Effector CD4-positive, alpha-beta T cell (primary cell): ENCODE measurements around the gene OSBPL2.

ENCODE experiments used
- DNase-seq: peaks from one replicate; pipeline ENCODE4 v3.0.0-alpha.2; 2020

OSBPL2 gene

DNA sequence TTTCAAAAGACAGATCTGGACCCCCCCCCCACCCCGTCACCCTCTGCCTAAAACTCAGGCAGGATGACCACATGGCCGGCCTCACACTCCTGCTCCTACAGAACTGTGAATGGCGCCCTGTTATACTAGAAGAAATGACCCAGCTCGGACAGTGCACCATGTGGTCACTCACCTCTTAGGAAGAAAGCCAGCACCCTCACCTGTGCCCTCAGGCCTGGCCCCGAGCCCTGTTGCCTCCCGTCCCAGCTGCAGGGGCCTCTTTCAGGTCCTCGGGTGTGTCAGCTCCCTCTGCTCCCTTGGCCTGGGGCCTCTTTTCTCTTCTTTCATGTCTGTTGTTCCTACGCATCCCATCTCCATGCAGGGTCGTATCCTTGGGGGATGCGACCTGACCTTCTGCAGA is 23.7 kb downstream of the OSBPL2 start:
- DNase-seq = no peak

DNA sequence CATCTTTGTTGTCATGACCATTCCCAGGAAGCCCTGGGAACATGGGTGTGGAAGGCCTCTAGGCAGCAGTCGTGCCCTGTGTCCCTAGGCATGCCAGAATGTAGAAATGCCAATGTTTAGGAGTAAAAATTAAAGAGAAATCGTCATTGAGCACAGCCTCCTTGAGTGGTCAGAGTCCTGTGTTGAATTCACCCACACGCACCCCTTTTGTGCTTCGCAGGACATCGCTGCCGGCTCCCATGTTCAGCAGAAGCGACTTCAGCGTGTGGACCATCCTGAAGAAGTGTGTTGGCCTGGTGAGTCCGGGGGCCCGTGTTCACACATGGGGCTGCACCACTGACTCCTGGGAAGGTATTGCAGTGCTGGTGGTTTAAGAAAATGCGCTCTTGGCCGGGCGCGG is 25.1 kb downstream of the OSBPL2 start:
- DNase-seq = no peak

DNA sequence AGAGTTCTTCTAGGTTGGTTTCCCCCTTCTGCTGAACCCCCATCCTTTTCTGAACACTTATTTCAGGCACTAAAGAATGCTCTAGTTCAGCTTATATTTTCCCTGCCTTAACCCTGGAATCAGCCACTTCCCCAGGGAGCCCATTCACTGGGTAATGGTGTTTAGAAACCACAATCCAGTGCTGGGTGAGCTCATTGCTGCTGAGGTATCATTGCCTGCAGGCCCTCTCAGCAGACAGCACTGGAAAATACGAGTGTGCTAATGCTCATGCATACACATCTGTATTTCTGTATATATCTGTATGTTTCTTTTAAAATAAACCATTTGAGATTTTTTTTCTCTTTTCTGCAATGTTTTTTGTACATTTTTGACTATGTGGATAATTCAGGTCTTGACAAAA is 27.0 kb downstream of the OSBPL2 start:
- no peak for DNase-seq

DNA sequence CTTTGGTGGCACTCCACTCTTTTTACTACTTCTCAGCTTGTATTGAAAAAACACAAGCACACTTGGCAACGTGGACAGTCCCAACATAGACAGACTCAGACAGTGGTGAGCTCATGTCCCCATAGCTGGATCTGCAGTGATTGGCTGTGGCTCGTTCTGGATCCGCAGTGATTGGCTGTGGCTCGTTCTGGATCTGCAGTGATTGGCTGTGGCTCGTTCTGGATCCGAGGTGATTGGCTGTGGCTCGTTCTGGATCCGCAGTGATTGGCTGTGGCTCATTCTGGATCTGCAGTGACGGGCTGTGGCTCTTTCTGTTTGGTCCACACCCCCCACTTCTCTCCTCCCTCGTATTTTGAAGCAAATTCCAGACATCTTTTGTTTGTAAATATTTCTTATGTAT is 28.0 kb downstream of the OSBPL2 start:
- DNase-seq = no peak

DNA sequence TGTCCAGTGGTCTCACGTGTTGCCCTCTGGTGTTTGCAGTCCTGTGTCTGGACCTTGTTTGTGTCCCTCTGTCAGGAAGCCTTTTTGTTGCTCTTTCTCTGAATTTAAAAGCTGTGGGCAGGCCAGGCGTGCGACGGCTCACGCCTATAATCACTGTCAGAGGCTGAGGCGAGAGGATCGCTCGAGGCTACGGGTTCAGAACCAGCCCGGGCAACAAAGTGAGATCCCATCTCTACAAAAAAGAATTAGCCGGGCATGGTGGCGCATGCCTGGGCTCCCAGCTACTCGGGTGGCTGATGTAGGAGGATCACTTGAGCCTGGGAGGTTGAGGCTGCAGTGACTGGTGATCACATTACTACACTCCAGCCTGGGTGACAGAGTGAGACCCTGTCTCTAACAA is 28.5 kb downstream of the OSBPL2 start:
- no peak for DNase-seq

DNA sequence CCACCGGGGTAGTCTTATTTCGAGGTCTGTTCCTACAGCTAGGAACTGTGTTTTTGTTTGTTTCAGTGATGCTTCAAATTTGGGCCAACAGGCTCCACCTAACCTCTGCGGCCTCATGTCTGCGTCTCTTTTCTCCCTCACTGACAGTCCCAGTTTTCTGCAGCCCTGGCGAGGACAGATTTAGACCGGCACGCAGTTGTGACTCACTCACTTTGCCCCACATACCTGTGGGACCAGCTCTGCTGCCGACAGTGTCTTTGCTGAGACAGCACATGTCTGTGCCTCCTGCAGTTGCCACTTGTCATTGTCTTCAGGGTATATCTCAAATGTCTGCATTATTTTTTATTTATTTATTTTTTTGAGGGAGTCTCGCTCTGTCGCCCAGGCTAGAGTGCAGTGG is 29.2 kb downstream of the OSBPL2 start:
- no peak for DNase-seq

DNA sequence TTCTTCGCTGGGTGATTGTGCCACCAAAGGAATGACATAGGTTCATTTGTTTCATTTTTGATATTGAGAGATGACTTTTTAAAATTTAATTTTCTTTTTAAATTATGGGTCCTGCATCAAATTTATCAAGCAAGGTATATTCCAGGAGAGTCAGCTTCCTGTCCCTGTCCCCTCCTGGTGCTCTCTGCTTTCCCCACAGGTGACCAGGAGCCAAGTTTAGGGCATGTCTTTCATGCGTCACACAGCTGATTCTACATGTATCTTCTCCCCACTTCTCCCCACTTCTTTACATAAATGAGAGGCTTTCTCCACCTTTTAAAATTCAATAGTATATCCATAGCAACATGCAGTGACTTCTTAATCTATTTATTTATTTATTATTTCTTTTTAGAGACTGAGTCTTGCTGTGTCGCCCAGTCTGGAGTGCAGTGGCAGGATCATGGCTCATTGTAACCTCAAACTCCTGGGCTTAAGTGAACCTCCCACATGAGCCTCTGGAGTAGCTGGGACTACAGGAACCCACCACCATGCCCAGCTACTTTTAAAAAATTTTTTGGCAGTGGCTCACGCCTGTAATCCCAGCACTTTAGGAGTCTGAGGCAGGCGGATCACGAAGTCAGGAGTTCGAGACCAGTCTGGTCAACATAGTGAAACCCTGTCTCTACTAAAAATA is 30.0 kb downstream of the OSBPL2 start:
- no peak for DNase-seq

DNA sequence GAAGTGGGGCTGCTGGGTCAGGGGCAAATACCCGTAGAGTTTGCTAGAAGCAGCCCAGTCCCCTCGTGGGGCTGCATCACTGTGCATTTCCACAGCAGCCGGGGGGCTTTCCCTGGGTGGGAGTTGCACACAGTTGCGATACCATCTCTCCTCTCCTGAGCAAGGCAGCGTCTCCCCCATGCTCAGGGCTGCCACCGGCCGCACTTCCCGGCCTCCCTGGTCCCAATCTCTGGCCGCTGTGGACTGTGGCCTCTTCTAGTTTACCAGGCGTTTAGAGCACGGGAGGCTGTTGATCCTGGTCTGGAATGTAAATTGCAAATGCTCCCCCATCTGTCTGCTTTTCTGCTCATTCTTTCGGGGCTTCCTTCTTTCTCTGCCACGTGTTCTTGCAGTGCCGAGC is 31.1 kb downstream of the OSBPL2 start:
- DNase-seq = no peak

DNA sequence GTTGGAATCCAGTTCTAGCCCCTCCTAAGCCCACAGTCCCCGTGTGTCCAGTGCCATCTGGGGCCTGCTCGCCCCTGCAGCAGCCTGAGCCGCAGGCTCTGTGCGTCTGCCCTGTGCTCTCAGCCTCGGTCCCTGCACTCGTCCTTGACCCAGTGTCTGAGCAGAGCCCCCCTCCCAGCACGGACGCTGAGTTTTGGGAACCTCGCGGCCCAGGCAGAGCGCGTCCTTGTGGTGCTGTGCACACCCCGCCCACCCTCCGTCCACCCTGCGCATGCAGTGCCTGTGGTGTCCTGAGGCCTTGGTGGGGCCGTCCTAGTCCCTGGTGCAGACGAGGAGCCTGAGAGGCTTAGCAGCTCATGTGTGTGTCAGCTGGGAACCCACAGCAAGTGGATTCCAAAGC is 31.6 kb downstream of the OSBPL2 start:
- DNase-seq = no peak

DNA sequence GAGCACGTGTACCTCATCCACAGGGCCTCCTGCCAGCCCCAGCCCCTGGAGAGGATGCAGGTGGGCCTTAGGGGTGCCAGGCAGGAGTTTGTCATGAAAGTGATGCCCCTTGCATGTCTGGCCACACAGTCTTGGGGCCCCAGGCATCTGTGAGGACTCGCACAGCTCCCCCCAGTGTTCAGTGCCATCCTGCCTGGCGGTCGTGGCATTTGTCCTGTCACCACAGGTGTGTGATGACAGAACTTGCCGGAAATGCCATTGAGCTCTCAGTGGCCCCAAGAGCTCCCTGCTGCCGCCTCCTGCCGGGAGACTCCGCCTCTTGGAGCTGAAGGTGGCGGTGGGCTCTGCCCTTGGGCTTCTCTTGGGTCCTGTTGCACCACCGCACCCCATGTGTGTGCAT is 33.9 kb downstream of the OSBPL2 start:
- no peak for DNase-seq

DNA sequence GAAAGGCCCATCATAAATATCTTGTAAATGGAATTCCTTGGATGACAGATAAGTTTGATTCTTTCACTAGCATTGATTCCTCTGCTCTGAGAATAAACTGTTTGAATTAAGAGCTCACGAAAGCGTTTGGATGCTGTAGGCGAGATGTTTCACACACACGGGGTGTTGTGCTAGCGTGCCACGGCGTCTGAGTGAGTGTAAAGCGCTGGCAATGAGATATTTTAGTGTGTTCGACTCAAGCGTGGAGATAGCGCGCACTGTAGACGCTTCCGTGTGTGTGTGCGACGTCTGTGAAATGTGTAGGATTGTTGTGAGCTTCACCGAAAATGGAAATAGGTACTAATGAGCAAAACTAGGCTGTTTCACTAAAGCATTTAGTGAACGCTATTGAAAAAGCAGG is 35.1 kb downstream of the OSBPL2 start:
- no peak for DNase-seq

DNA sequence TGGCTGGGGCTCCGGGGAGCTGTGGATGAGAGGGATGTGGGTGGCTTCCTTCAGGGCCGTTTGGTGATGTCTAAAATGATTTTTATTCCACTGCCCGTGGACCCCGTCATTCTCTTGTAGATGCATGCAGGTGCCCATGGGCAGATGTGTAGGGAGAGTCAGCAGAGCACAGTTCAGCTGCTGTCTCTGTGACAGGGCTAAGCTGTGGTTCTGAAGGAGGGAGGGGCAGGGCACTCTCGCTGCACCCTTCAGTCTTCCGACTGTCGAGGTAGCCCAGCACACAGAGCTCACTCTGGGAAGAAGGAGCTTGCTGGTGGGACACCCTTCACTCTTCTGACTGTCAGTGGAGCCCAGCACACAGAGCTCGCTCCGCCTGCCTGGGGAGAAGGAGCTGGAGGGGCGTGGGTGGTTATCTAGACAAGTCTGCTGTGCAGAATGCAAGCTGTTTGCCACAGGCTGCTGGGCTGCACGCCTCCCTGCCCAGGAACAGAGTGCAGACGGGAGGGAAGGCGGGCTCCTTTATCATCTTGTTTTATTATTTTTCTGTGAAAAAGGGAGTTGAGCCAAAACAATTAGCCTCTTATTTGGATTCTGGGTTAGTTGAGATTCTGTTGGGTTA is 36.1 kb downstream of the OSBPL2 start:
- DNase-seq = no peak

DNA sequence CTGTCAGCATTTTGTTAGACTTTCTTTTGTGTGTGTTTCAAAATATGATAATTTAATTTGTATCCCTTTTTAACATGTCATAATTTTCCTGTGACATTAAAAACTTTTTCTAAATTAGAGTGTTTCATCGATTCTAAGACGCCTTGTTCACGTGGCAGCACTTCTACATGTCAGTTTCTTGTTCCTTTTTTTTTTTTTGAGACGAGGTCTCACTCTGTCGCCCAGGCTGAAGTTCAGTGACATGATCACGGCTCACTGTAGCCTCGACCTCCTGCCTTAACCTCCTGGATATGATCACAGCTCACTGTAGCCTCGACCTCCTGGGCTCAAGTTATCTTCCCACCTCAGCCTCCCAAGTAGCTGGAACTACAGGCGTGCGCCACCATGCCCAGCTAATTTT is 36.9 kb downstream of the OSBPL2 start:
- DNase-seq = no peak

DNA sequence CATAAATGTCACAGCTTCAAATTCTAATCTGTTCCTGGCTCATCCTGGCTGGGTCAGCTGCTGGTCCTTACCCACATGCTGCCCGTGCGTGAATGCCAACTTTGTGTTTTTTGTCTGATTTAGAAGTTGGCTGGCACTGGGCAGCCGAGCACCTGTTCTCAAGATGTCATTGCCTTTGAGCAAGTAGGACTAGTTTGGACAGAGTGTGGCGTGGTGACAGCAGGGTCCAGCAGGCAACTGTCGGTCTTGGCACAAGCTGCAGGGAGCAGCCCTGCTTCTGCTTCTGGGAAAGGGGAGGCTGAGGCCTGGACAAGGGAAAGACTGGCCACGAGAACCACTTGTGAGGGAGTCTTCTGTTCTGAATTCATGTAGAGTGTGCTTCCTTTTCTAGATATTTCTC is 38.1 kb downstream of the OSBPL2 start:
- no peak for DNase-seq

DNA sequence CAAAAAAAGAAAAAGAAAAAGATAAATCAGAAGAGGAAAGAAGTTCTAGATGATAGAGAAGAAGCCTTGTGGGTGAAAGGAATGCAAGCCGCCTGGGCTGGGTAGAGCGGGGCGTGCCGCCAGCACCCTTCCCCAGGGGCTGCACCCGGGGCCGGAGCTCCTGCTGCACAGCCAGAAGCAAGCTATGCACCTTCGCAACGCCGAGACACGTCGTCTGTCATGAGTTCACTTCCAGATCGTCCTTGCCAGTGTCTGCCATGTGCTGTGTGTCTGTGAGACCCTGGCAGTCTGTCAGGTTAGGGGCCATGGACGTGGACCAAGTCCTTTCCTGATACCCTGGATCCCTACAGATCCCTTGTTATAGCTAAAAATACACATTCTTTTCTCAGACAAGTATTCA is 38.9 kb downstream of the OSBPL2 start:
- no peak for DNase-seq

DNA sequence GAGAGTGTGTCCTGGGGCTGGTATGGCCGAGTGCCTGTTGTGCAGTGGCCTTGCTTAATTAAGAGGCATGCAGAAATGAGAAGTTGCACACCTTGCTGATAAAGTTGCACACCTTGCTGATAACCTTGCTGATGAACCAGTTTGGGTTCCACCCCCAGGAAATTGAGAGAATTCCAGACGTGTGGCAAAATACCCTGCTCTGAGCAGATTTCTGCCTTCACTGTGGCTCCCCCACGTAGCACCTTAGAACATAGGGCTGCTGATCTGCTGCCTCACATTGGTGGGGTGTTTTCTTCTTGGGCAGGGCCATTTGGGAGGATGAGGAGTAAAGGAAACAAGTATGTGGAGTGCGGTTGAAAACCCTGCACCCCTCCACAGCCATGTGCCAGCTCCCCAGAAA is 42.0 kb downstream of the OSBPL2 start:
- DNase-seq = no peak

DNA sequence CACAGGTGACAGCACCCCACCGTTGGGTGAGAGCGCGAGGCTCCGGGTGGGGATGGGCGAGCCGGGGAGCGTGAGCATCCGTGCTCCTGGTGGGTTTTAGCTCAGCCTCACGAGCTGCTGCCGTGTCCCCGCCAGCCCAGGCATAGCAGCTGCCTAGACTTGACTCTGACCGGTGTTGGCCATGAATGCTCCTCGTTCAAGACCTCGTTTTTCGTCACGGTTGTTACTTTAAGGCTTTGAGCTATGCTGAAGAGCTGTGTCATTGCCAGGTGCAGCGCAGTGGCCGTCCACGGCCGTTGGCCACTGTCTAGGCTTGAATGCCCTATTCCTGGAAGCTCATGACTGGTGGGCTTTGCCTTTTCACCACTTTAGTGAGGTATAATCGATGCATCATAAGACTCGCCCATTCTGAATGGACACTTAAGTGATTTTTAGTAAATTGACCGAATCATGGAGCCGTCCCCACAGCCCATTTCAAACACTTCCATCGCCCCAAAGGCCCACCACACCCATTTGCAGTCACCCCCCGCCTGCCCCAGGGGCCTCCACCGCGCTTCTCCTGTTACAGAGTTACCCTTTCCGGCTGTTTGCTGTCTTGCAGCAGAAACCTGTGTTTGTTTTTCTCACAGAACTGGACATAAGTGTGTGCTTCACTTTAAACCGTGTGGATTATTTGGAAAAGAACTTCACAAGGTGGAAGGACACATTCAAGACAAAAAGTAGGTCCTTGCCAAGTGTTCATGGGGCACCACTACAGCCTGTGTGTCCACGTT is 43.0 kb downstream of the OSBPL2 start:
- DNase-seq = no peak

DNA sequence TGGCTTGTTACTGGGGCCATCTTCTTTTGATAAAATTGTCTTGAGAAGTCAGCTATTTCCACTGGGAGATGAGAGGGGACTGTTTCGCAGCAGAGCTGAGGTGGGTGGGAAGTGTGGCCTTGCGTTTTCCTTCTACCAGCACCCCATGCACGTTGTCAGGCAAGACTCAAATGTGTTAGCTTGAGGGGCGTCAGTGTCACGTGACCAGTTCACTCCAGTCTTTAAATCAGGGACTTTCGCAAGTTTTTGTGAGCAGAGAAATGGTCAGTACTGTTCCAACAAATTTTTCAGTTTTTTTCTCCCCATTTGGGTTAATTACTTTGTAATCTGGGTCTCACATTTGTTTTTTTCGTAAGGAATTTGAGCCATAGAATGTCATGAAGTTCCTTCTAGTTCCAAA is 43.8 kb downstream of the OSBPL2 start:
- DNase-seq = no peak

DNA sequence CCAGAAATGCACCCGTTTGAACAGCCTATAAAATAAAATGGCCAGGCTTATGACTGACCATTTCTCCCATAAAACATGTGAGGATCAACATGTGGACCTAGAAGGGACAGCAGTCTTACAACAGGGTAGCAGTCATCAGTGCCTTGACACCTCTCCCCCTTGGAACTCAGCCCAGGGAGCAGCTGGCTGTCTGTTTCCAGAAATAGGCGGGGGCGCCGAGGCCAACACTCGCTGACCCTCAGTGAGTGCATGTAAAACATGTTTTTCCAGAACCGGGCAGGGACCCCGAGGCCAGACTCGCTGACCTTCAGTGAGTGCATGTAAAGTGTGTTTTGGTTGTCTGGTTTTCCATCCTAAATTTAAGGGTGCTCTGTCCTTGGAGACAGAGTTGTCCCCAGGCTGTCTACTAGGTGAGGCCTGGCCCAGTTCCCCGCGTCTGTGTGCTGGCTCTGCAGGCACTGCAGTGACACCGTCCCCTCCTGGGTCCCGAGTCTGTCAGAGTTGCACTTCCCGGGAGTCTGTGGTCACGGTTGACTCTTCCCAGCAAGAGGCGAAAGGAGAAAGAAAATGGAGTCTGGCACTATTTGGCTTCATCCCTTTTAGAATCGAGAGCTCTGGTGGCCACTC is 44.7 kb downstream of the OSBPL2 start:
- no peak for DNase-seq

DNA sequence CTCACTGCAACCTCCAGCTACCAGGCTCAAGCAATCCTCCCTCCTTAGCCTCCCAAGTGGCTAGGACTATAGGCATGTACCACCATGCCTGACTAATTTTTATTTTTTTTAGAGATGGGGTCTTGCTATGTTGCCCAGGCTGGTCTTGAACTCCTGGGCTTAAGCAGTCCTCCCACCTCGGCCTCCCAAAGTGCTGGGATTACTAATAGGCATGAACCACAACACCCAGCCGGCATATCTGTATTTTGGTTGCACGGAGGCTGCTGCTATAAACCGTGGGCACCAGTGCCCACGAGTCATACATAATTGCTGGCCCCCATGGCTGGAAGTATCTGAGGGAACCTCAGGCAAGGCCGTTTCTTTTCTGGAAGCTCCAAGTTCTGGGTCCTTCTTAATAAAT is 46.1 kb downstream of the OSBPL2 start:
- DNase-seq = no peak

DNA sequence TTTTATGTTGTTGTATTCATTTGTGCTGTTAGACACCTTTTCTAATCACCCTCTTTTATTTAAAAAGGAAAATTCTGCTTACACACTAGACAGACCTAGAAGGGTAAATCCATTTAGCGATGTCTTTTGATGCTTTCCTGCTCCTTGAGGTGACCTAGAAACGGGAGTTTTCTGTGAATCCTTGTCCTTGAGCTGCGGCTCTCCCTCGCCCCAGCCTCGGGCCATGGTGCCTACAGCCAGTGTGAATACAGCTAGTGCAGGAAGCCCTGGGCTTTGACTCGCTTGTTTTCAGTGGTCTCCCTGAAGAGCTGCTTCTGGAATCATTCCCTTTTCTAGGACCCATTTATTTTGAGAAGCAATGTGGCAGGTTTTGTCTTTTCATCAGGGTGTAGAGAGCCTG is 46.8 kb downstream of the OSBPL2 start:
- no peak for DNase-seq

DNA sequence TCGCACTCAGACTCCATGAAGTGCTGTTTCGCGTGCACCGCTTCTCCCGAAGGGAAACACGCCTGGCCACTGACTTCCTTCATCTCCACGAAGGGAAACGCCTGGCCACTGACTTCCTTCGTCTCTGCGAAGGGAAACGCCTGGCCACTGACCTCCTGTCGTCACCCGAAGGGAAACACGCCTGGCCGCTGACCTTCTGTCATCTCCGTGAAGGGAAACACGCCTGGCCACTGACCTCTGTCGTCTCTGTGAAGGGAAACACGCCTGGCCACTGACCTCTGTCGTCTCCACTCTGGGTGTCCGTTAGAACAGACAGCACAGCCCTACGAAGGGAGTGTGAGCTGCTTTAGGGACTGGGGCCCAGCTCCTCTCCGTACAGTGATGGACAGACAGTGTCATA is 47.4 kb downstream of the OSBPL2 start:
- no peak for DNase-seq

DNA sequence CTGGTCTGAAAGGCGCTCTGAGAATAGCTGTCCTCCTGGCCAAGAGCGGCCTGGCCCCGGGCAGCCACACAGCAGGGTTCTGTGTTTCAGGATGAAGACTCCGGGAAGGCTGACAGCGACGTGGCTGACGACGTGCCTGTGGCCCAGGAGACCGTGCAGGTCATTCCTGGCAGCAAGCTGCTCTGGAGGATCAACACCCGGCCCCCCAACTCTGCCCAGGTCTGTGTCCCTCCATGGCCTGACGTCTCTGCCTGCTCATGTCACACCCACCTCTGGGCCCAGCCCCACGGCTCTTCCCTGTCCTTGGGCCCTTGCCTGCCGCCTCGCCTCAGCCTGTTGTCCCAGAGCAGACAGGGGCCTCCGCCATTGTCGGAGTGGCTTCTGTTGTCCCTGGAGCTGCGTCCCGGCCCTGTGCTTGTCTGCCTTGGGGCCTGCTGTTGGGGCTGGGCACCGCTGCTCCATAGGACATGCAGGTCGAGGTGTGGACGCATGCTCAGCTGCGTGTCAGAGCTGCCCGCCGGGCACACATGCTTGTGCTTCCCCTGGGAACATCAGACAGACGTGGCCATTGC is 48.3 kb downstream of the OSBPL2 start:
- no peak for DNase-seq

DNA sequence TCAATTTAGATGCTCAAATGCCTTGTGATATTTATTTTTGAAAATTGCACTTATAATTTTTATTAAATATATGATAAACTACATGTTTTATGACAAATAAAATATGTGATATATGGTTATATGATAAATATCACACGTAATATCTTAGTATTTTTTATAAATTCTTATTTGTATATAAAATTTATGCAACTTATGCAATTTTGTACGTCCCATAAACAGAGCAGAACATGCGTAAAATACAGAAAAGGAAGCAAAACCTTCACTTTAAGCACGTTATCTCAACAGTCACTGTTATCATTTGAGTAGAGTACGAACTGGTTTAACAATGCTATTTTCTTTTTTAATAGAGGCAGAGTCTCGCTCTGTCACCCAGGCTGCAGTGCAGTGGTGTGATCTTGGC is 48.8 kb downstream of the OSBPL2 start:
- DNase-seq = no peak
